ENCODE results near the gene CELF5. TPM values are rescaled to one million over a fixed set of nuclear protein-coding genes. Genes with fewer than 3 reads are reported as not detected.

Gene CELF5
- total and polyA plus RNA-seq, 7 donors: 0.06 TPM; not detected in 6

DNA sequence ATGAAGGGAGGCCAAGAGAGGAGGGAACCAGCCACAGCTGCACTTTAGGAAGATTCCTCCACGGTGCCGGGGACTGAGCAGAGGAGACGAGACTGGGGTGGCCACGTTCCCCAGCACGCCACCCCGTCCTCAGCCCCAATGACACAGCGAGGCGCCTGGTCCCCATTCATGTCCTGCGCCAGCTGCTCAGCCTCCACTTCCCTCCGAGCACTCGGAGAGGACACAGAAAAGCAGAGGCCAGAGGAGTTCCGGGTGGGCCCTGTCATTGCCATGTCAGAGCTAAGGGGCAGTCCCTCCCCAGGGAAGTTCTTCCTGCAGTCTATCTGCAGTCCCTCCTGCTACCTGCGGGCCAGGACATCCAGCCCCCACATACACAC lies 88.7 kb downstream of the CELF5 start:
- Histone ChIP-seq H3K27me3 (ENCODE audit: insufficient read depth in 3 of 3, low read length in 2 of 3) (peaks cover 0 to 55% (median 23%) of the 10 kb centered on the region in 3 donors), H3K4me1 (no peaks in the 10 kb centered on the region), H3K4me3 (no peak overlapping the region), H3K9me3 (no peaks in the 10 kb centered on the region), H3K27ac (no peak overlapping the region), H3K36me3 (ENCODE audit: insufficient read depth in 1 of 2, low read depth in 1 of 2) (no peaks in the 10 kb centered on the region)
- intact Hi-C loops (cut with DNase I): no loop called here
- TF ChIP-seq, protein P1, sequence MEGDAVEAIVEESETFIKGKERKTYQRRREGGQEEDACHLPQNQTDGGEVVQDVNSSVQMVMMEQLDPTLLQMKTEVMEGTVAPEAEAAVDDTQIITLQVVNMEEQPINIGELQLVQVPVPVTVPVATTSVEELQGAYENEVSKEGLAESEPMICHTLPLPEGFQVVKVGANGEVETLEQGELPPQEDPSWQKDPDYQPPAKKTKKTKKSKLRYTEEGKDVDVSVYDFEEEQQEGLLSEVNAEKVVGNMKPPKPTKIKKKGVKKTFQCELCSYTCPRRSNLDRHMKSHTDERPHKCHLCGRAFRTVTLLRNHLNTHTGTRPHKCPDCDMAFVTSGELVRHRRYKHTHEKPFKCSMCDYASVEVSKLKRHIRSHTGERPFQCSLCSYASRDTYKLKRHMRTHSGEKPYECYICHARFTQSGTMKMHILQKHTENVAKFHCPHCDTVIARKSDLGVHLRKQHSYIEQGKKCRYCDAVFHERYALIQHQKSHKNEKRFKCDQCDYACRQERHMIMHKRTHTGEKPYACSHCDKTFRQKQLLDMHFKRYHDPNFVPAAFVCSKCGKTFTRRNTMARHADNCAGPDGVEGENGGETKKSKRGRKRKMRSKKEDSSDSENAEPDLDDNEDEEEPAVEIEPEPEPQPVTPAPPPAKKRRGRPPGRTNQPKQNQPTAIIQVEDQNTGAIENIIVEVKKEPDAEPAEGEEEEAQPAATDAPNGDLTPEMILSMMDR (IDR thresholded peaks at IDR 0.05): no peak
- ATAC-seq (no peak), DNase-seq (no peak)
- WGBS, 3 donors: 69 to 75% (median 69%) methylated on average over 12 to 13 of the region's 13 CpGs

- H3K27ac ChIP-seq: no peak overlapping the region
- no peaks in the 10 kb centered on the region for H3K9me3 ChIP-seq
- H3K4me1 ChIP-seq: no peaks in the 10 kb centered on the region
- DNase-seq: no peak
- intact Hi-C loops (cut with DNase I): no loop called here
- TF ChIP-seq, protein P1 (IDR thresholded peaks at IDR 0.05): no peak
- peaks cover 0 to 49% (median 26%) of the 10 kb centered on the region in 3 donors for H3K27me3 ChIP-seq (ENCODE audit: insufficient read depth in 3 of 3, low read length in 2 of 3)
- no peaks in the 10 kb centered on the region for H3K36me3 ChIP-seq (ENCODE audit: insufficient read depth in 1 of 2, low read depth in 1 of 2)
- no peak for ATAC-seq
- no peak overlapping the region for H3K4me3 ChIP-seq
- 69 to 73% (median 70%) methylated on average over 30 of the region's 30 CpGs for whole genome bisulfite sequencing, 3 donors
Measured at GRCh38 chr19:3314962-3315675, 90.7 kb downstream of the CELF5 start.

DNA sequence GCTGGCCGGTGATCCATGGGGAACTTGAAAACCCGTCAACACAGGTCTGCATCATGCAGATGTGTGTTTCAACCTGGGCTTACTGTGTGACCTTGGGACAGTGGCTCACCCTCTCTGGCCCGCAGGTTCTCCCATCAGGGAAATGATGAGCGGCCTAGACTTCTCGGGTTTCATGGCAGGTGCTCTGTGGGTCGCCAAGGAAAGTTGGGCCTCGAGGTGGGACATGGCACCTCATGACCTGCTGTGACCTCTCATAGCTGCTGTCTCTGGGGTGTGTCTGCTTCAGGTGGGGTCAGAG lies 91.2 kb downstream of the CELF5 start:
- H3K4me1 ChIP-seq: no peaks in the 10 kb centered on the region
- 58 to 63% (median 60%) methylated on average over 7 of the region's 7 CpGs for WGBS, 3 donors
- H3K27me3 ChIP-seq (ENCODE audit: insufficient read depth in 3 of 3, low read length in 2 of 3): peaks cover 0 to 55% (median 31%) of the 10 kb centered on the region in 3 donors
- TF ChIP-seq, protein P1 (IDR thresholded peaks at IDR 0.05): no peak
- intact Hi-C loops (cut with DNase I): no loop called here
- ATAC-seq: no peak
- no peak for DNase-seq
- no peaks in the 10 kb centered on the region for H3K36me3 ChIP-seq (ENCODE audit: insufficient read depth in 1 of 2, low read depth in 1 of 2)
- no peaks in the 10 kb centered on the region for H3K9me3 ChIP-seq
- H3K4me3 ChIP-seq: no peak overlapping the region
- no peak overlapping the region for H3K27ac ChIP-seq

GRCh38 chr19:3316132-3316648 lies 91.7 kb downstream of the CELF5 start:
- no peak overlapping the region for H3K4me3 ChIP-seq
- ATAC-seq: no peak
- H3K27ac ChIP-seq: no peak overlapping the region
- H3K36me3 ChIP-seq (ENCODE audit: insufficient read depth in 1 of 2, low read depth in 1 of 2): no peaks in the 10 kb centered on the region
- DNase-seq: no peak
- H3K27me3 ChIP-seq (ENCODE audit: insufficient read depth in 3 of 3, low read length in 2 of 3): peaks cover 0 to 59% (median 33%) of the 10 kb centered on the region in 3 donors
- WGBS, 3 donors: 77 to 78% (median 78%) methylated on average over 11 of the region's 11 CpGs
- no peaks in the 10 kb centered on the region for H3K4me1 ChIP-seq
- no peaks in the 10 kb centered on the region for H3K9me3 ChIP-seq
- intact Hi-C loops (cut with DNase I): no loop called here
- TF ChIP-seq, protein P1 (IDR thresholded peaks at IDR 0.05): no peak

All from psoas muscle (tissue), 8 donors.